DMS53 treated with DMSO at 0.1 percent for 48 hours (cell line): ENCODE results near the gene HFE.
"Not testable (repeated sequence)": the region's sequence is repeated elsewhere in the genome, so short reads cannot be mapped to it uniquely, and the experiment has no call there.

Experiments used
- DNase-seq: peaks from one replicate; lab custom pipeline; 2025; ENCODE audit not compliant: unreplicated experiment; lab: John Stamatoyannopoulos, UW

HFE gene

GRCh38 chr6:26058477-26059033 lies 28.7 kb upstream of the HFE start:
- not testable (repeated sequence) for DNase-seq

GRCh38 chr6:26059941-26060340 lies 27.3 kb upstream of the HFE start:
- DNase-seq, result no peak

GRCh38 chr6:26064619-26065257 lies 22.5 kb upstream of the HFE start:
- DNase-seq, result peak; percentile 41

GRCh38 chr6:26065952-26066380 lies 21.3 kb upstream of the HFE start:
- DNase-seq, result peak; percentile 93

GRCh38 chr6:26067367-26067766 lies 19.9 kb upstream of the HFE start:
- no peak for DNase-seq

- no peak for DNase-seq
These were observed 19.2 kb upstream of the HFE start for GRCh38 chr6:26068036-26068435.

- DNase-seq, result no peak
These were observed 16.1 kb upstream of the HFE start for GRCh38 chr6:26071135-26071534.

- no peak for DNase-seq
These were observed 12.0 kb upstream of the HFE start for GRCh38 chr6:26075063-26075717.

GRCh38 chr6:26078066-26078465 lies 9.2 kb upstream of the HFE start:
- not testable (repeated sequence) for DNase-seq

GRCh38 chr6:26081096-26081495 lies 6.1 kb upstream of the HFE start:
- DNase-seq, result not testable (repeated sequence)

- no peak for DNase-seq
These were observed 1.0 kb upstream of the HFE start for GRCh38 chr6:26086211-26086610.

GRCh38 chr6:26088344-26088743 lies 1.1 kb downstream of the HFE start:
- DNase-seq, result no peak

GRCh38 chr6:26089272-26089671 lies 2.0 kb downstream of the HFE start:
- no peak for DNase-seq

- DNase-seq, result no peak
These were observed 5.2 kb downstream of the HFE start for GRCh38 chr6:26092443-26092842.

GRCh38 chr6:26094036-26094435 lies 6.8 kb downstream of the HFE start:
- DNase-seq, result no peak

- peak; percentile 68 for DNase-seq
These were observed 10.1 kb downstream of the HFE start for GRCh38 chr6:26097268-26097875.

GRCh38 chr6:26103141-26103769 lies 16.0 kb downstream of the HFE start:
- peak; percentile 54 for DNase-seq

- peak; percentile 93 for DNase-seq
These were observed 16.7 kb downstream of the HFE start for GRCh38 chr6:26103770-26104456.

- DNase-seq, result peak; percentile 16
These were observed 17.4 kb downstream of the HFE start for GRCh38 chr6:26104457-26105108.

GRCh38 chr6:26105109-26105730 lies 18.0 kb downstream of the HFE start:
- DNase-seq, result no peak
